ENCODE data around the gene NEK11.

DNA sequence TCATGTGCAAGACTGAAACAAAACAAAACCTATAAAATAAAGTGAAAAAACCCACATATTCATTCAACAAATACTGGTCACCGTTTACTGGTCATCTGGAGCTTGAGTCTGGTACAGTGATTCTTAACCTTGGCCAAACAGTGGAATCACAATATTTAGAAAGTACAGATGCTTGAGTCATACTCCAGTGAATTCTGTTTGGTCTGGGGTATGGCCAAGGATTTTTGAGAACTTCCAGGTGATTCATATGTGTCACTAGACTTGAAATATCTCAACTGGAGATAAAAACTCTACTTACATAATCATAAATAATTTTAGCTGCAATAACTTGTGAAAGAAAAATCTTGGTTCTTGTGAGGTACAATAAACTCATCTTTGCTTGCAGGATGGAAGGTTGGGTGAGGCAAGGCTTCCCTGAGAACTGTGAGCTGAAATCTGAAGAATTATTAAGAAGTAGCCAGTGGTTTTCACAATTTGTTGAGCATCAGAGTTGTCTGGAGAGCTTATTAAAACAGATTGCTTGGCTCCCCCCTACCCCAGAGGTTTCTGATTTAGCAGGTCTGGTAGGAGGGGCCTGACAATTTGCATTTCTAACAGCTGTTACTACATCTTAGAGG lies 9.6 kb downstream of the NEK11 start:
- TF ChIP-seq, protein P1, sequence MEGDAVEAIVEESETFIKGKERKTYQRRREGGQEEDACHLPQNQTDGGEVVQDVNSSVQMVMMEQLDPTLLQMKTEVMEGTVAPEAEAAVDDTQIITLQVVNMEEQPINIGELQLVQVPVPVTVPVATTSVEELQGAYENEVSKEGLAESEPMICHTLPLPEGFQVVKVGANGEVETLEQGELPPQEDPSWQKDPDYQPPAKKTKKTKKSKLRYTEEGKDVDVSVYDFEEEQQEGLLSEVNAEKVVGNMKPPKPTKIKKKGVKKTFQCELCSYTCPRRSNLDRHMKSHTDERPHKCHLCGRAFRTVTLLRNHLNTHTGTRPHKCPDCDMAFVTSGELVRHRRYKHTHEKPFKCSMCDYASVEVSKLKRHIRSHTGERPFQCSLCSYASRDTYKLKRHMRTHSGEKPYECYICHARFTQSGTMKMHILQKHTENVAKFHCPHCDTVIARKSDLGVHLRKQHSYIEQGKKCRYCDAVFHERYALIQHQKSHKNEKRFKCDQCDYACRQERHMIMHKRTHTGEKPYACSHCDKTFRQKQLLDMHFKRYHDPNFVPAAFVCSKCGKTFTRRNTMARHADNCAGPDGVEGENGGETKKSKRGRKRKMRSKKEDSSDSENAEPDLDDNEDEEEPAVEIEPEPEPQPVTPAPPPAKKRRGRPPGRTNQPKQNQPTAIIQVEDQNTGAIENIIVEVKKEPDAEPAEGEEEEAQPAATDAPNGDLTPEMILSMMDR (IDR thresholded peaks at IDR 0.05) = no peak
- TF ChIP-seq POLR2A (IDR thresholded peaks at IDR 0.05) = no peak
